Bronchial epithelial cell (primary cell): ENCODE measurements around the gene ELN. TPM values are rescaled to one million over a fixed set of nuclear protein-coding genes. Genes with fewer than 3 reads are reported as not detected.

Source experiments
- DNase-seq: peaks from one replicate; pipeline ENCODE4 v3.0.0-alpha.2; 2010; ENCODE audit warnings: low read depth
- FAIRE-seq: peaks from 2 replicates; lab custom pipeline; 2011; peaks lifted over from hg19 to GRCh38; lab: Jason Lieb, UNC
- H3K27me3 ChIP-seq: 2 replicates; pipeline ENCODE4 v1.5.1; 2011; ENCODE audit warnings: low read length; ENCODE audit not compliant: control insufficient read depth, insufficient read depth
- H3K36me3 ChIP-seq: 2 replicates; pipeline ENCODE4 v1.5.1; 2011; ENCODE audit warnings: low read length; ENCODE audit not compliant: control insufficient read depth, insufficient read depth
- H3K4me3 ChIP-seq: 2 replicates; pipeline ENCODE4 v1.5.1; 2011; ENCODE audit warnings: mild to moderate bottlenecking, low read depth, low read length, control low read depth
- total RNA-seq: library from RNA; depleted of rRNA; stranded (reverse); fragments of >200 nt; gene quantifications from 2 replicates; pipeline ENCODE4 v1.2.1, GENCODE V29; 2014
- TF ChIP-seq, protein P1 (sequence below): IDR thresholded peaks from 2 replicates; pipeline ENCODE4 v1.5.1; 2011; ENCODE audit warnings: mild to moderate bottlenecking, moderate library complexity, low read length, control low read depth, inconsistent platforms; ENCODE audit not compliant: insufficient read depth, severe bottlenecking

Gene ELN
- total RNA-seq, 1 donor from 2014 or later: under 0.01 TPM

DNA sequence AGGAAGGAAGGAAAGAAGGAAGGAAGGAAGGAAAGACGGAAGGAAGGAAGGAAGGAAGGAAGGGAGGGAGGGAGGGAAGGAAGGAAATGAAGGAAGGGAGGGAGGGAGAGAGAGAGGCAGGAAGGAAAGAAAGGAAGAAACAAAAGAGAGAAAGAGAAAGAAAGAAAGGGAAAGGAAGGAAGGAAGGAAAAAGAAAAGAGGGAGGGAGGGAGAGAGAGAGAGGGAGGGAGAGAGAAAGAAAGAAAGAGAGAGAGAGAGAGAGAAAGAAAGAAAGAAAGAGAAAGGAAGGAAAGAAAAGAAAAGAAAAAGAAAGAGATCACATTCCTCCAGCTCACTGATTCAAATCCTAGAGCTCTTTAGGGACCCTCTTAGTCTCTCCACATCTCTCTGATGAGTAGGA lies 24.7 kb downstream of the ELN start:
- DNase-seq (no peak), FAIRE-seq (no peak)
- Histone ChIP-seq H3K27me3 (peaks cover 17% of the 10 kb centered on the region), H3K36me3 (no peaks in the 10 kb centered on the region), H3K4me3 (no peak overlapping the region)
- TF ChIP-seq, protein P1, sequence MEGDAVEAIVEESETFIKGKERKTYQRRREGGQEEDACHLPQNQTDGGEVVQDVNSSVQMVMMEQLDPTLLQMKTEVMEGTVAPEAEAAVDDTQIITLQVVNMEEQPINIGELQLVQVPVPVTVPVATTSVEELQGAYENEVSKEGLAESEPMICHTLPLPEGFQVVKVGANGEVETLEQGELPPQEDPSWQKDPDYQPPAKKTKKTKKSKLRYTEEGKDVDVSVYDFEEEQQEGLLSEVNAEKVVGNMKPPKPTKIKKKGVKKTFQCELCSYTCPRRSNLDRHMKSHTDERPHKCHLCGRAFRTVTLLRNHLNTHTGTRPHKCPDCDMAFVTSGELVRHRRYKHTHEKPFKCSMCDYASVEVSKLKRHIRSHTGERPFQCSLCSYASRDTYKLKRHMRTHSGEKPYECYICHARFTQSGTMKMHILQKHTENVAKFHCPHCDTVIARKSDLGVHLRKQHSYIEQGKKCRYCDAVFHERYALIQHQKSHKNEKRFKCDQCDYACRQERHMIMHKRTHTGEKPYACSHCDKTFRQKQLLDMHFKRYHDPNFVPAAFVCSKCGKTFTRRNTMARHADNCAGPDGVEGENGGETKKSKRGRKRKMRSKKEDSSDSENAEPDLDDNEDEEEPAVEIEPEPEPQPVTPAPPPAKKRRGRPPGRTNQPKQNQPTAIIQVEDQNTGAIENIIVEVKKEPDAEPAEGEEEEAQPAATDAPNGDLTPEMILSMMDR: no peak

DNA sequence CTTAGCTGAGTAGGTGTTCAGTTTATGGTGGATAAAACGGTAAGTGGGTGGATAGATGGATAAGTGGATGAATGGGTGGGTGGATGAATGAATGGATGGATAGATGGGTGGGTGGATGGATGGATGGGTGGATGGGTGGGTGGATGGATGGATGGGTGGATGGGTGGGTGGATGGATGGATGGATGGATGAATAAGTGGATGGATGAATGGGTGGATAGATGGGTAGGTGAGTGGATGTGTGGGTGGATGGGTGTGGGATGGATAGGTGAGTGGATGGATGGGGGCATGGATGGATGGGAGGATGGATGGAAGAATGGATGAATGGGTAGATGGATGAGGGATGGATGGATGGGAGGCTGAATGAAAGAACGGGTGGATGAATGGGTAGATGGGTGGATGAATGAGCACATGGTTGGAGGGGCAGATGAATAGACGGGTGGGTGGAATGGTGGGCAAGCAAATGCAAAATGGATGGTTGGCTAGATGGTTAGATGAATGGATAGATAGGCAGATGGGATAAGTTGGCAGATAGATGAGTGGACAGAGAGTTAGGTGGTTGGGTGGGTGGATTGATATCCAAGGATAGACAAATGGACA lies 25.7 kb downstream of the ELN start:
- H3K36me3 ChIP-seq: no peaks in the 10 kb centered on the region
- TF ChIP-seq, protein P1: no peak
- FAIRE-seq (no peak), DNase-seq (no peak)
- no peak overlapping the region for H3K4me3 ChIP-seq
- peaks cover 24% of the 10 kb centered on the region for H3K27me3 ChIP-seq

DNA sequence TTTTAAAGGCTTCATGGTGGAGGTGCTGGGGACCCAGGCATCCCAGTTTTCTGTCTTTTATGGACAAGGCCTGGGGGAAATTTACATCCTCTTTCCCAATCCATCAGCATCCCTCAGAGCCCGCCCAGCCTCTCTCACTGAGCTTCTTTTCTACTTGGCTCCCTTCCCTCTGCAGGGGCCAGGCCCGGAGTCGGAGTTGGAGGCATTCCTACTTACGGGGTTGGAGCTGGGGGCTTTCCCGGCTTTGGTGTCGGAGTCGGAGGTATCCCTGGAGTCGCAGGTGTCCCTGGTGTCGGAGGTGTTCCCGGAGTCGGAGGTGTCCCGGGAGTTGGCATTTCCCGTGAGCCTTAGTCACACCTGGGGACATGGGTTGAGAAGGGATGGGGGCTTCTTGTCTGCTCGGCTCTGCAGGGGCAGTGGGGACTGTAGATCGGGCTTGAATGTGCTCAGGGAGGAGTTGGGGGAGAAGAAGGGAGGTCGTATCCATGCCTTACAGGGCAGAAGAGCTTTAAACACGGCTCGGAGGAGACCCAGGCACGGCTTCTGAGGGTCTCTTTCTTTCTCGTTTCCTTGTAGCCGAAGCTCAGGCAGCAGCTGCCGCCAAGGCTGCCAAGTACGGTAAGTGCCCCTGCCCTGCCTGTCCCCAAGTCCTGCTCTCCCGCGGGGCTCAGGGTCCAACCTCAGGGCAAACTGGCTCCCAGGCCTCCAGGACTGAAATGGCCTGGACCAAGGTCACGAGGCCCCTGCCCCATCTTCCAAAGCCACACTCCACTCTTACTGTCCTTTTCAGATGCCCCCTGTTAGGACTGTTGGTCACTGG lies 28.3 kb downstream of the ELN start:
- Histone ChIP-seq H3K4me3 (no peak overlapping the region), H3K27me3 (peaks cover 21% of the 10 kb centered on the region), H3K36me3 (no peaks in the 10 kb centered on the region)
- DNase-seq: no peak
- TF ChIP-seq, protein P1: no peak
- FAIRE-seq: no peak

DNA sequence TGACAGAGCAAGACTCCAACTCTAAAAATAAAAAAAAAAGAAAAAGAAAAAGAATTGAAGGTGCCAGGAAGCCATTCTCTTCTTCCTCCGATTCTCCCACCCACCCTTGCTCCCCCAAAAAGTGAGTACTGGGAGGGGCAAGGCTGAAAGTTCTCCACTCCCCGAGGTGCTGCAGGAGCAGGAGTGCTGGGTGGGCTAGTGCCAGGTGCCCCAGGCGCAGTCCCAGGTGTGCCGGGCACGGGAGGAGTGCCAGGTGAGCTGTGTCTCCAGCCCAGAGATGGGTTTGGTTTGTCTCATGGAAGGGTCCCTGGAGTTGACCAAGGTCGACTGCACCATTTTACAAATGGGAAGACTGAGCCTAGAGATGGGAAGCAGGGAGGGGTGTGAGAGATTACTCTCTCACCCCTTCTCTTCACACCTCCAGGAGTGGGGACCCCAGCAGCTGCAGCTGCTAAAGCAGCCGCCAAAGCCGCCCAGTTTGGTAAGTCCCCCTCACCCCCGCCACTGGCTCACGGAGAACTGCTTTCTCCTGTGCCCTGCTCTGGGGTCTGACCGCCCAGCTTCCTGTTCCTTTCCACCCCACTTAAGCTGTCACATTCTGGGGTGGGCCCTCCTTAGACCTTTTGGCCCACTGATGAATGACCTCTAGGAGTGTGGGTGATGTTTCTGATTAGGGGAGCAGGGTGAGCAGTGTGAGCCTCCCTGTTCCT lies 29.4 kb downstream of the ELN start:
- Histone ChIP-seq H3K27me3 (peaks cover 14% of the 10 kb centered on the region), H3K36me3 (no peaks in the 10 kb centered on the region), H3K4me3 (no peak overlapping the region)
- TF ChIP-seq, protein P1: no peak
- DNase-seq (no peak), FAIRE-seq (no peak)

DNA sequence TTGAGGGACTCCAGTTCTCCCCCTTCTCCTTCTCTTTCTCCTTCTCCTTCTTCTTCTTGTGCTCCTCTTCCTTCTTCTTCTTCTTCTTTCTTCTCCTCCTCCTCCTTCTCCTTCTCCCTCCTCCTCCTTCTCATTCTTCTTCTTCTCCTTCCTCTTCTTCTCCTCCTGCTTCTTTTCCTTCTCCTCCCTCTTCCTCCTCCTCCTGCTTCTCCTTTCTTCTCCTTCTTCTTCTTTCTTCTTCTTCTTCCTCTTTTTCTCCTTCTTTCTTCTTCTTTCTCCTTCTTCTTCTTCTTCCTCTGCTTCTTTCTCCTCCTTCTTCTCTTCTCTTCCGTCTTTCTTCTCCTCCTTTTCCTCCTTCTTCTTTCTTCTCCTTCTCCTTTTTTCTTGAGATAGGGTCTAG lies 30.0 kb downstream of the ELN start:
- Histone ChIP-seq H3K27me3 (peaks cover 11% of the 10 kb centered on the region), H3K4me3 (no peak overlapping the region), H3K36me3 (no peaks in the 10 kb centered on the region)
- no peak for FAIRE-seq
- TF ChIP-seq, protein P1: no peak
- no peak for DNase-seq
